ENCODE results near the gene IL17RE. TPM values are rescaled to one million over a fixed set of nuclear protein-coding genes. Genes with fewer than 3 reads are reported as not detected.
A peak's percentile ranks its signal among the peaks of the same experiment; 100 is the strongest.
"Not testable (repeated sequence)": the region's sequence is repeated elsewhere in the genome, so short reads cannot be mapped to it uniquely, and the experiment has no call there.

The IL17RE gene
- total RNA-seq (2014; rRNA removed; shearing (Covaris generic)) = 3.4 and 4.3 TPM in 2 replicates
- polyA plus RNA-seq (2016; fragmentation: Nextera tagmentation; extraction: Ambion mirVana) = 1.0 and 1.1 TPM in 2 replicates
- long read RNA-seq = 0 reads

GRCh38 chr3:9902372-9903237 lies at the start of gene IL17RE:
Gene IL17RE, plus strand, starts transcription at chr3:9902848. Its CDS starts 85 bp downstream, at chr3:9902933.
- Histone ChIP-seq H3K4me1 (ENCODE audit: insufficient read depth) (peaks cover 17% of the 10 kb centered on the region), H3K79me2 (replicated peaks; ENCODE audit: insufficient read depth) (no peaks in the 10 kb centered on the region), H3K36me3 (ENCODE audit: insufficient read depth) (no peaks in the 10 kb centered on the region), H3K9me2 (ENCODE audit: insufficient read depth) (no peaks in the 10 kb centered on the region), H3K4me3 (peak within 1 kb of the TSS; percentile 42), H4K20me1 (replicated peaks; ENCODE audit: insufficient read depth) (no peaks in the 10 kb centered on the region), H3K4me2 (peak within 1 kb of the TSS; percentile 71), H3K27me3 (ENCODE audit: insufficient read depth) (no peaks in the 10 kb centered on the region), H3K27ac (ENCODE audit: low read depth) (no peak within 1 kb of the TSS), H3F3A (replicated peaks; ENCODE audit: low read depth) (no peaks in the 10 kb centered on the region), H2AFZ (peak within 1 kb of the TSS; percentile 99)
- peak; percentile 93 for ATAC-seq
- Mint-ChIP-seq H3K4me3 (peak within 1 kb of the TSS; percentile 35), H3K27ac (no peak within 1 kb of the TSS), H3K36me3 (ENCODE audit: low read depth) (no peaks in the 10 kb centered on the region; the same call in 2 of the 3 replicates), H3K27me3 (ENCODE audit: insufficient read depth, low read depth, poor library complexity) (peaks cover 13% of the 10 kb centered on the region), H3K4me1 (peaks cover 20% of the 10 kb centered on the region), H3K9me3 (no peaks in the 10 kb centered on the region)
- DNase-seq (ENCODE audit: low spot score) = peak; percentile 55
- TF ChIP-seq STAT1 (IDR thresholded peaks at IDR 0.05; ENCODE audit: unreplicated experiment) = no peak
- no peak for TF ChIP-seq REST (IDR thresholded peaks at IDR 0.05; ENCODE audit: unreplicated experiment)
- no peak for TF ChIP-seq POLR2AphosphoS5 (IDR thresholded peaks at IDR 0.05; ENCODE audit: low read depth)

- H3K36me3 ChIP-seq (ENCODE audit: insufficient read depth); H3K4me1 ChIP-seq (ENCODE audit: insufficient read depth); H4K20me1 ChIP-seq (replicated peaks; ENCODE audit: insufficient read depth); H3K27me3 ChIP-seq (ENCODE audit: insufficient read depth); H3K27me3 Mint-ChIP-seq (ENCODE audit: insufficient read depth, low read depth, poor library complexity); H3K9me2 ChIP-seq (ENCODE audit: insufficient read depth); H3K4me3 Mint-ChIP-seq; DNase-seq (ENCODE audit: low spot score); H3K4me2 ChIP-seq; H3K27ac ChIP-seq (ENCODE audit: low read depth); H3F3A ChIP-seq (replicated peaks; ENCODE audit: low read depth); H3K27ac Mint-ChIP-seq; H3K9me3 Mint-ChIP-seq; H3K36me3 Mint-ChIP-seq (ENCODE audit: low read depth); H3K79me2 ChIP-seq (replicated peaks; ENCODE audit: insufficient read depth); H3K4me3 ChIP-seq: not testable (repeated sequence)
- H2AFZ ChIP-seq = peak overlapping the region; percentile 78
- ATAC-seq = peak; percentile 59
- H3K4me1 Mint-ChIP-seq = peaks cover 14% of the 10 kb centered on the region
- TF ChIP-seq CTCF (conservative IDR thresholded peaks at IDR 0.05; ENCODE audit: low read depth in 2 of 2) = 0 out of 4 replicates have a peak, but pooled peaks of 1 of the 2 experiments have one; percentile 1
Measured at GRCh38 chr3:9854291-9854940, 48.2 kb upstream of the IL17RE start.
